ENCODE results near the gene DCDC2.
A peak's percentile ranks its signal among the peaks of the same experiment; 100 is the strongest.
"Not testable (repeated sequence)": the region's sequence is repeated elsewhere in the genome, so short reads cannot be mapped to it uniquely, and the experiment has no call there.

DCDC2 gene

GRCh38 chr6:24381476-24382219 is 23.8 kb upstream of the DCDC2 start:
- no peak for DNase-seq (ENCODE audit: low spot score)

- DNase-seq (ENCODE audit: low spot score), result no peak
Measured at GRCh38 chr6:24378473-24379097, 20.7 kb upstream of the DCDC2 start.

DNA sequence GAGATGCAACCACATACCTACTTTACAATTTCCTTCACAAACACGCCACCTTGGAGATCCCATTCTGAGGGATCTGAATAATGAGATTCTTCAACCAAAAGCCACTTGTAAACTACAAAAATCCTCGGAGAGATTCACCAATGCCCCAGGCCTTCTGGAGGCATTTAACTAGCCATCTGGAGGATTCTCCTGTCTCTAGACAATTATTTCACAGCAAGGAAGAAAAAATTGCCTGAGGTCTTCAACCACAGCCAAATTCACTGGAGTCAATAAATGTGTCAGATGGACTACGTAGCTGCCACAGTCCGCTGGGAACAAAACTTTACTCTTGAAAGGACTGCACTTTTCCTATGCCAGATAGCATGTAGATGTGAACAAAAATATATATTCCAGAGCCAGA is 19.0 kb upstream of the DCDC2 start:
- no peak for DNase-seq (ENCODE audit: low spot score)

- DNase-seq (ENCODE audit: low spot score), result no peak
Measured at GRCh38 chr6:24374612-24375011, 16.8 kb upstream of the DCDC2 start.

DNA sequence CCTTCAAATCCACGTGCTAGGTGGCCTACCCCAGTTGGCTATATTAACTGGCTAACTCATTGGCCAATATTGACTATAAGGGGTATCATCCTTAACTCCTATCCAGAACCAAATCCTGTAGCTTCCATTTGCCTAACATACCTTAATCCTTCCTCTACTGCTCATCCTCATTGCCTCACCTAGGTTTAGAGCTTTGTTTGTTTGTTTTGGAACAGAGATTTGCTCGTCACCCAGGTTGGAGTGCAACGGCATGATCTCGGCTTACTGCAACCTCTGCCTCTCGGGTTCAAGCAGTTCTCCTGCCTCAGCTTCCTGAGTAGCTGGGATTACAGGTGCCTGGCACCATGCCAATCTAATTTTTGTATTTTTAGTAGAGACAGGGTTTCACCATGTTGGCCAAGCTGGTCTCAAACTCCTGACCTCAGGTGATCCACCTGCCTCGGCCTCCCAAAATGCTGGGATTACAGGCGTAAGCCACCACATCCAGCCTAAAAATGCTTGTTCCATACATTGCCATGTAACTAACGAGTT is 7.3 kb upstream of the DCDC2 start:
- not testable (repeated sequence) for DNase-seq (ENCODE audit: low spot score)

GRCh38 chr6:24362363-24362762 is 4.5 kb upstream of the DCDC2 start:
- DNase-seq (ENCODE audit: low spot score), result not testable (repeated sequence)

DNA sequence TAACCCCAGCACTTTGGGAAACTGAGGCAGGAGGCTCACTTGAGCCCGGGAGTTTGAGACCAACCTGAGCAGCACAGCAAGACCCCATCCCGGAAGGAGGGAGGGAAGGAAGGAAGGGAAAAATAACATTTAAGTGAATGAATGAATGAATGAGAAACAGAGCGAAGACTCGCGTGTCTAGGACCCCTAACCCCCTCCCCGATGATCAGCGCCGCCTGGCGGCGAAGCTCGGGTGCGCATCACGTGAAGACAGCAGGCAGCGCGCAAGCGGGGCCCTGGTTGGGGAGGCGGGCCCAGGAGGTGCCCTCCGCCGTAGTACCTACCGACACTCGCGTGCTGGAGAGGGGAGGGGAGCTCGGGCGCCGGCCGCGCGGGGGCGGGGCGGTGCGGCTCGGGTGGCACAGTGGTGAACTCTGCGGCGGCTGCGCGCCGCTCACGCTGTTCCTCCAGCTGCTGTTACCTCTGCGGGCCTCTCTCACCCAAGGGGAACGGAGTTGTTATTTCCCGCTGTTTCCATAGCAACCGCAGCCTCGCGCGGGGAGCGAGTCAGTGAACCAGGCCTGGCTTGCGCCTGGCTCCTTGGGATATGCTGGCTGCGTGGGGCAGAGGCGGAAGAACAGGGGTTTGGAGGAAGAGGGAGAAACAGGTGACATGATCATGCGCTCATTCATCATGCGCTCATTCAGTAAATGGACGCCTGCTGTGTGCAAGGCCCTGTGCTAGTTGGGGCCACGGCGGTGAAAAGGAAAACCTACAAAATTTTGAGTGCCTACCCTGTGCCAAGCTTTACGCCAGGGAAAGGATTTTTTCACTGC is 2.0 kb upstream of the DCDC2 start:
- peak; percentile 98 for DNase-seq (ENCODE audit: low spot score)

- DNase-seq (ENCODE audit: low spot score), result no peak
Measured at GRCh38 chr6:24358219-24358821, 461 bp upstream of the DCDC2 start.

- no peak for DNase-seq (ENCODE audit: low spot score)
Measured at GRCh38 chr6:24356310-24356973, 1.4 kb downstream of the DCDC2 start.

DNA sequence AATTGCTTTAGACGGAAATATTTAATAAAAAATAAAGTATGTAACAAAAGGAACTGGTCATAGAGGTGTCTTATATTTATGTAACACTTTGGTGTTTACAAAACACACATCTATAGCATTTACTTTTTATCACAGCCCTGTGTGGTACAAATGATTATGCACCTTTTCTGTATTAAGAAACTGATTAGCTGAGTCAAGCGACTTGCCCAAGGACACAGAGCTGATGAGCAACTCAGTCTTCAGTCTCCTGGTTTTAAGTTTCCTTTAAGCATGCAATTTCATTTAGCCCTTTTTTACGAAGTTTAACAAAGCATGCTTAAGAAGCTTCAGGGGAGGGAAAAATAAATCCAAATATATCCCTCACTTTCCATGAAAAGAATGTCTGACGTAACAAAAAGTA is 2.5 kb downstream of the DCDC2 start:
- no peak for DNase-seq (ENCODE audit: low spot score)

DNA sequence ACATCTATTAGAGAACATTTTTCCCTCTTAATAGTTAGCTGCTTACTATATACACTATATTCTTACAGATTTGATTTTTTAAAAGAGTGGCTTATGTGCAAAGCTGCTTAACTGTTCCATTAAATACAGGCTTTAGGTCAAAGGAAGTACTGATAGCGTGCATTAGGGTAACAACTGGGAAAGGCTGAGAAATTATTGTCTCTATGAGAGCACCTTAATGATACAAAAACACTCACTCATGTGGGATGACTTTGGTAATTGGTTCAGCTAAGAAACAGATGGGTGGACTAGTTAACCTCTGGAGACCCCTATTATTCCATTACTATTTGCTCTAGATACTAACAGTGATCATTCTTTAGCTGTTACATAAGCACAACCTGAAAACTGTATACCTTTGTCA is 4.0 kb downstream of the DCDC2 start:
- no peak for DNase-seq (ENCODE audit: low spot score)

DNA sequence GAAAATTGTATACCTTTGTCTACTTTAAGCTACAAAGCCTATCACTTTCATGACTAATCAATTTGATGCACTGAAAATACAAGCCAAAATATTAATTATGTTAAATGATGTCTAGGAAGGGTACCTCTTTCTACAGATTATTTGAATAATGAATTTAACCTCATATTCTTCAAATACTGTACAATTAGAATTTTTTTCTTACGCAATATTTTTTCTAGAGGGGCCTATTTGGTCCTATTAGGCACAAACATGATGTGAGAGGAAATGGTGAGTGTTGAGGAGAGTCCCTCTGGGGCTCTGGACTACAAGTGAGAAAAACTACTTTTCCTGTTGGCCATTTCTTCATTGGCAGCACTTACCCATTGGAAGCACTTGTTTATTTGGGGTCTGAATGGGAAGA is 5.4 kb downstream of the DCDC2 start:
- DNase-seq (ENCODE audit: low spot score), result no peak

DNA sequence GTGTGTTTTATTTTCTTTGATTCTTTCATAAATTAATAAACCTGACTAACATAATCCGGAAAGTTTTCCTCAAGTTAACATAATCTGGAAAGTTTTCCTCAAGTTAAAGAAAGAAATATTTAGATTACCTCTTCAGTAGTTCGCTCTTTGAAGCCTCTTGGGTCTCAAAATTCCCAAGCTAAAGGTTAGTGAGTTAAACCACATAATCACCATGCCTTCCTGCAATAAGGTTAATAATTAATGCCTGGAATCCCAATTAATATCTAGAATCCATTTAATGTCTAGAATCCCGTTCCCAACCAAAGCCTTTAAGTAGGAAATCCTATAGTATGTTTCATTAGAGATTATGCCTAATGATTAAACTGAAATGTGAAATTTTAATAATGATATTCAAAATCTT is 12.9 kb downstream of the DCDC2 start:
- DNase-seq (ENCODE audit: low spot score), result no peak

DNA sequence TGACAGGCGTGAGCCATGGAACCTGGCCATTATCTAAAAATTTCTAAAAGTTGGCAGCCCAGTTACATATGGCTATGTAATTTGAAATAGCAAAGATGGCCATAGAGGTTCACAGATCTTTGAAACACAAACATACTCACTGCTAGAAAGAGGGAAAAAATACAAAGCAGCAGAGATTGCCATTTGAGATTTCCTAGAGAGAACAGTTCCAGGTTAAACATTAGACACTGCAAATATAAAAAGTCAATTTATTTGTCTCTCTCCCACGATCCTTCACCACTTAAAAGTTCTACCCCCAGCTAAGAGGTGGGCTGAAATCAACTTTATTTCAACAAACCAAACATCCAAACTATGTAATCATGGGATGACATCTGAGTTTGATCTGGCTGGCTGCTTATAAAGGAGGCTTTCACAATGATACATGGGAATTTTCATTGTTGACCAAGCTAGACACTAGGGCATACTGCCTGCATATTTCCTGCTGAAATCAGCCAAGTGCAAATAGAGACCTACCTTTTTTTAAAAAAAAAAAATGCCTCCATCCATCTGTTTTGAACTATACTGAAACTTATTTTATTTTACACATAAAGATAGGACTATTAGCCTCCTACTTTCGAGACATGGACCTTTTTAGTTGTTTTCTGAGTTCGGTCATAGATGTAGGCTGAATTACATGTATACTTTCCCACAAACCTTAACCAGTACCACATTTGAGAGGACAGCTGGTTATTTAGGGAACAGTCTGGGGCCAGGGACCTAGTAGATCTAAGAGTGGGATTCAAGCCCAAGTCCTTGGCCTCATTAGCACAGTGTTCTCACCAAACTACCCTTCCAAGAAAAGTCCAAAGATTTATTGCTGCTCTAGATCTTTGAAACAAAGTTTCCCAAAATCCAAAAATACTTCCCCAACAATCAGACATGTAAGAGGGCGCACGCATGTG is 16.6 kb downstream of the DCDC2 start:
- no peak for DNase-seq (ENCODE audit: low spot score)

- DNase-seq (ENCODE audit: low spot score), result no peak
Measured at GRCh38 chr6:24339932-24340331, 17.9 kb downstream of the DCDC2 start.

- DNase-seq (ENCODE audit: low spot score), result no peak
Measured at GRCh38 chr6:24334285-24334684, 23.6 kb downstream of the DCDC2 start.

GRCh38 chr6:24332317-24332716 is 25.5 kb downstream of the DCDC2 start:
- no peak for DNase-seq (ENCODE audit: low spot score)

GRCh38 chr6:24330137-24330732 is 27.6 kb downstream of the DCDC2 start:
- DNase-seq (ENCODE audit: low spot score), result no peak

- DNase-seq (ENCODE audit: low spot score), result no peak
Measured at GRCh38 chr6:24329451-24329850, 28.4 kb downstream of the DCDC2 start.

GRCh38 chr6:24329022-24329421 is 28.8 kb downstream of the DCDC2 start:
- no peak for DNase-seq (ENCODE audit: low spot score)

All from NAMALWA (cell line).